Measurements from ENCODE around the gene PTTG1IP.
"Not testable (repeated sequence)": the region's sequence is repeated elsewhere in the genome, so short reads cannot be mapped to it uniquely, and the experiment has no call there.

PTTG1IP gene

DNA sequence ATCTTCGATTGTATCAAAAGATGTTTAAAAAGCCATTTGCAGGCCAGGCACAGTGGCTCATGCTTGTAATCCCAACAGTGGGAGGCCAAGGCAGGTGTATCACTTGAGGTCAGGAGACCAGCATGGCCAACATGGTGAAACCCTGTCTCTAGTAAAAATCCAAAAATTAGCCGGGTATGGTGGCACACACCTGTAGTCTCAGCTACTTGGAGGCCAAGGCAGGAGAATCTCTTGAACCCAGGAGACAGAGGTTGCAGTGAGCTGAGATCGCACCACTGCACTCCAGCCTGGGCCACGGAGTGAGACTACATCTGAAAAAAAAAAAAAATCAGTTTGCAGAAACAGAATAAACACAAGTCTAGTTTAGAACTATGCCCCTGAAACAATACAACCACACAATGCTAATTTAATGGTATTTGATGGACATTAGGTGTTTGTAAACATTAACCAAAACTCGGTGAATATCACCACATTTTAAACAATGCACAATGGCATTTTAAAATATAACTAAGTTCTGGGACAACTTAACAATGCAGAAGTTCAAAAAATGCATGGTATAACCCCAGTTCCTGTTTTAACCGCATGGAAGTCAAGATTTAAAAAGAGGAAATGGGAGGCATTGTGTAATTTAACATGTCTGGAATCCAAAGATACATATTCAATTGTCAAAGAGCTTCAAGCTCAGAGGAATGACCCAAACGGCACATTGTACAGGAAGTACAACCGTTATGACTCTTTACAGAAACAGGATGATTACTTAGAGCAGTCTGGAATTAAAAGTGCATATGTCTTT lies 7.1 kb upstream of the PTTG1IP start (continued):
- TF ChIP-seq, protein P1, sequence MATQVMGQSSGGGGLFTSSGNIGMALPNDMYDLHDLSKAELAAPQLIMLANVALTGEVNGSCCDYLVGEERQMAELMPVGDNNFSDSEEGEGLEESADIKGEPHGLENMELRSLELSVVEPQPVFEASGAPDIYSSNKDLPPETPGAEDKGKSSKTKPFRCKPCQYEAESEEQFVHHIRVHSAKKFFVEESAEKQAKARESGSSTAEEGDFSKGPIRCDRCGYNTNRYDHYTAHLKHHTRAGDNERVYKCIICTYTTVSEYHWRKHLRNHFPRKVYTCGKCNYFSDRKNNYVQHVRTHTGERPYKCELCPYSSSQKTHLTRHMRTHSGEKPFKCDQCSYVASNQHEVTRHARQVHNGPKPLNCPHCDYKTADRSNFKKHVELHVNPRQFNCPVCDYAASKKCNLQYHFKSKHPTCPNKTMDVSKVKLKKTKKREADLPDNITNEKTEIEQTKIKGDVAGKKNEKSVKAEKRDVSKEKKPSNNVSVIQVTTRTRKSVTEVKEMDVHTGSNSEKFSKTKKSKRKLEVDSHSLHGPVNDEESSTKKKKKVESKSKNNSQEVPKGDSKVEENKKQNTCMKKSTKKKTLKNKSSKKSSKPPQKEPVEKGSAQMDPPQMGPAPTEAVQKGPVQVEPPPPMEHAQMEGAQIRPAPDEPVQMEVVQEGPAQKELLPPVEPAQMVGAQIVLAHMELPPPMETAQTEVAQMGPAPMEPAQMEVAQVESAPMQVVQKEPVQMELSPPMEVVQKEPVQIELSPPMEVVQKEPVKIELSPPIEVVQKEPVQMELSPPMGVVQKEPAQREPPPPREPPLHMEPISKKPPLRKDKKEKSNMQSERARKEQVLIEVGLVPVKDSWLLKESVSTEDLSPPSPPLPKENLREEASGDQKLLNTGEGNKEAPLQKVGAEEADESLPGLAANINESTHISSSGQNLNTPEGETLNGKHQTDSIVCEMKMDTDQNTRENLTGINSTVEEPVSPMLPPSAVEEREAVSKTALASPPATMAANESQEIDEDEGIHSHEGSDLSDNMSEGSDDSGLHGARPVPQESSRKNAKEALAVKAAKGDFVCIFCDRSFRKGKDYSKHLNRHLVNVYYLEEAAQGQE (tag by site-specific recombination; IDR thresholded peaks at IDR 0.05) = no peak
- no peak for TF ChIP-seq ZSCAN16 (tag by site-specific recombination; IDR thresholded peaks at IDR 0.05)
- no peak for TF ChIP-seq ZBTB48 (tag by site-specific recombination; IDR thresholded peaks at IDR 0.05)
- TF ChIP-seq YY2 (tag by site-specific recombination; IDR thresholded peaks at IDR 0.05) = no peak
- TF ChIP-seq ZNF121 (tag by site-specific recombination; IDR thresholded peaks at IDR 0.05) = no peak
- TF ChIP-seq ZBTB17 (tag by site-specific recombination; IDR thresholded peaks at IDR 0.05) = no peak

DNA sequence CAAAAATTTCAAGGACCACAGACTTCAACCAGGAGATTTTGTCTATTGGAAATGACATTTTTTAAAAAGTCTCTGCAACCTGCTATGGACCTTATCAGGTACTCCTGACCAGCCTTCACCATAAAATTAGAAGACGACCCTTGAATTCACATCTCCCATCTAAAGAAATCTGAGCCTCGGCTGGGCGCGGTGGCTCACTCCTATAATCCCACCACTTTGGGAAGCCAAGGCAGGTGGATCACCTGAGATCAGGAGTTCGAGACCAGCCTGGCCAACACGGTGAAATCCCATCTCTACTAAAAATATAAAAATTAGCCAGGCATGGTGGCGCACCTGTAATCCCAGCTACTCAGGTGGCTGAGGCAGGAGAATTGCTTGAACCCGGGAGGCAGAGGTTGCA lies 5.7 kb upstream of the PTTG1IP start:
- H3K36me3 ChIP-seq (ENCODE audit: control insufficient read depth in 2 of 2, insufficient read depth in 1 of 2, low read length in 2 of 2); H3K27ac ChIP-seq (ENCODE audit: extremely low read depth, low read depth, low read length); POLR2A ChIA-PET; H3K4me1 ChIP-seq (ENCODE audit: control insufficient read depth, insufficient read depth, low read length); H3K4me3 ChIP-seq (ENCODE audit: low read depth, low read length); H3K9me3 ChIP-seq (ENCODE audit: control insufficient read depth, insufficient read depth, low read depth, low read length): not testable (repeated sequence)
- CTCF ChIA-PET = interaction anchor here (1.3 to 5.1 kb wide), 2 partner anchors 14 to 257 kb away, joined by 3 to 25 read pairs; no protein-coding TSS in a partner anchor

DNA sequence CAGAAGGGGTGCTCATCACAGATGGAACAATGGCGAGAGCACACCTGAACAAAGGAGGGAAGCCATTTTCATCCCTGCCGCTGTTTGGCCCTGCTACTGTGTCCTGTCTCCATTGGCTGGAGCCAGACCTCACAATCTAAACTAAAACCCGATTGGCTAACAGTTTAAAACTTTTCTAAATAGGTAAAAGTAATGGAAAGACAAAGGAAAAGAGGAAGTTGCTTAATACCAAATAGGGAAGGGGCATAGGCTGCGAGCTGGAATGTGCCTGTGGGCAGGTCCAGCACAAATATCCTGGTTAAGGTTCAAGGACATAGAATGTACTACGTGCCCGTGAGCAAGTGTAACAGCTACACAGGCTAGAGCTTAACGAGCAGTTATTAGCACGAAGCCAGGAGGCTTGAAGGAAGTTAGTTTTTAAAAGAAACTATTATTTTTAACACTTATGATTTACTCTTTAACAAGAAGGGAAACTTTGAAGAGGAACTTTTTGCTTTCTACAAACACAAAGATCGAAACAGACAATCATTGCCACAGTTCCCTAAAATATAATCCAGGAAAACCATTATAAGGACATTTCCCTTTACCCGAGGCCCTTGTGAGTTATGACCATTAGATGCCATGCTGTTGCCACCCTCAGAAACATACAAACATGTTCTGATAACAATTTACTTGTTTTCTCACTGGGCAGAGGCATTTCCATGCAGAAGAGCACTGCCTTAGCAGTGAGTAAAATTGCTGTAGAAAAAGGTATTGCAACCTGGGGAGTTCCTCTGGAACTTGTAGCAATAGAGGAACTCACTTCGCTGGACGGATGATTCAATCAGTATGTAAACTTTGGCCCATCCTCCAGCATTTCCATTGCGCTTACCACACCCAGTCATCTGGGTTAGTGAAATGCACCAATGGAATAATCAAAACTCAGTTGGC lies 4.8 kb upstream of the PTTG1IP start:
- no peaks in the 10 kb centered on the region for H3K36me3 ChIP-seq (ENCODE audit: control insufficient read depth in 2 of 2, insufficient read depth in 1 of 2, low read length in 2 of 2)
- no peak overlapping the region for H3K27ac ChIP-seq (ENCODE audit: extremely low read depth, low read depth, low read length)
- TF ChIP-seq, protein P2, sequence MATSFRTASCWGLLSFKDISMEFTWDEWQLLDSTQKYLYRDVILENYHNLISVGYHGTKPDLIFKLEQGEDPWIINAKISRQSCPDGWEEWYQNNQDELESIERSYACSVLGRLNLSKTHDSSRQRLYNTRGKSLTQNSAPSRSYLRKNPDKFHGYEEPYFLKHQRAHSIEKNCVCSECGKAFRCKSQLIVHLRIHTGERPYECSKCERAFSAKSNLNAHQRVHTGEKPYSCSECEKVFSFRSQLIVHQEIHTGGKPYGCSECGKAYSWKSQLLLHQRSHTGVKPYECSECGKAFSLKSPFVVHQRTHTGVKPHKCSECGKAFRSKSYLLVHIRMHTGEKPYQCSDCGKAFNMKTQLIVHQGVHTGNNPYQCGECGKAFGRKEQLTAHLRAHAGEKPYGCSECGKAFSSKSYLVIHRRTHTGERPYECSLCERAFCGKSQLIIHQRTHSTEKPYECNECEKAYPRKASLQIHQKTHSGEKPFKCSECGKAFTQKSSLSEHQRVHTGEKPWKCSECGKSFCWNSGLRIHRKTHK (tag by site-specific recombination; IDR thresholded peaks at IDR 0.05) = no peak
- TF ChIP-seq ZNF529 (tag by site-specific recombination; IDR thresholded peaks at IDR 0.05; ENCODE audit: insufficient replicate concordance) = no peak
- no peak for TF ChIP-seq ZNF404 (tag by site-specific recombination; IDR thresholded peaks at IDR 0.05)
- TF ChIP-seq HOXA7 (CRISPR knock-in tag; IDR thresholded peaks at IDR 0.05; ENCODE audit: borderline replicate concordance) = no peak
- no peak for TF ChIP-seq ZIC2 (tag by site-specific recombination; IDR thresholded peaks at IDR 0.05)
- no peak for TF ChIP-seq SP3 (tag by site-specific recombination; IDR thresholded peaks at IDR 0.05)
- TF ChIP-seq ZNF10 (tag by site-specific recombination; IDR thresholded peaks at IDR 0.05) = no peak
- no peak for TF ChIP-seq ZNF23 (tag by site-specific recombination; IDR thresholded peaks at IDR 0.05; ENCODE audit: borderline replicate concordance)
- TF ChIP-seq ZNF169 (tag by site-specific recombination; IDR thresholded peaks at IDR 0.05) = no peak
- no peaks in the 10 kb centered on the region for H3K9me3 ChIP-seq (ENCODE audit: control insufficient read depth, insufficient read depth, low read depth, low read length)
- H3K4me3 ChIP-seq (ENCODE audit: low read depth, low read length) = no peak overlapping the region
- POLR2A ChIA-PET = no interaction called here
- peaks cover 2% of the 10 kb centered on the region; the same call in 1 of the 2 replicates for H3K4me1 ChIP-seq (ENCODE audit: control insufficient read depth, insufficient read depth, low read length)
- CTCF ChIA-PET = interaction anchor here (0.5 to 5.1 kb wide), 4 partner anchors 15 to 54 kb away, joined by 3 to 25 read pairs (median 5); no protein-coding TSS in a partner anchor

All from HEK293 (cell line).